Endothelial cell of umbilical vein (primary cell): ENCODE results near the gene TOP1. TPM values are rescaled to one million over a fixed set of nuclear protein-coding genes. Genes with fewer than 3 reads are reported as not detected.

Experiments
- BruUV-seq: library from RNA; stranded (reverse); fragments of 400-500 nt; replicated peaks from 2 replicates; lab custom pipeline; 2021; lab: Mats Ljungman, UMichigan
- CTCF ChIA-PET: fragments of 300-600, 350-600 bp; sonication (Branson Sonifier 250); formaldehyde crosslinking; loops from one replicate; lab custom pipeline; 2021; ENCODE audit warnings: antibody characterized with exemption, inconsistent platforms; lab: Charles Lee
- POLR2A ChIA-PET: fragments of 300-600, 350-600 bp; sonication (Branson Sonifier 250); formaldehyde crosslinking; loops from one replicate; lab custom pipeline; 2021; ENCODE audit warnings: antibody characterized with exemption, inconsistent platforms; lab: Charles Lee
- DNase-seq: peaks from one replicate; pipeline ENCODE4 v3.0.0-alpha.2; 2011; ENCODE audit warnings: low read depth, low spot score
- FAIRE-seq: peaks from 2 replicates; lab custom pipeline; 2011; peaks lifted over from hg19 to GRCh38; lab: Jason Lieb, UNC
- H2AFZ ChIP-seq: 2 replicates; pipeline ENCODE4 v1.6.0; 2012; ENCODE audit warnings: low read depth, low read length, control low read depth, inconsistent platforms
- H3K27ac ChIP-seq: 2 replicates; pipeline ENCODE4 v1.5.1; 2011; ENCODE audit warnings: low read depth, mild to moderate bottlenecking, control low read depth, low read length, moderate library complexity; ENCODE audit not compliant: insufficient read depth
- H3K27me3 ChIP-seq, 2 experiments: 2 replicates each; pipeline versions ENCODE4 v1.6.0 to v1.6.1; 2011; ENCODE audit warnings: low read length in 2 of 2, mixed read lengths in 1 of 2; ENCODE audit not compliant: control insufficient read depth in 2 of 2, insufficient read depth in 2 of 2
- H3K36me3 ChIP-seq, 2 experiments: 2 replicates in 1 of 2; 3 replicates in 1 of 2; pipeline ENCODE4 v1.5.1; 2011; ENCODE audit warnings: low read length in 2 of 2, mild to moderate bottlenecking in 1 of 2, moderate library complexity in 1 of 2; ENCODE audit not compliant: control insufficient read depth in 2 of 2, insufficient read depth in 2 of 2; ENCODE audit errors: extremely low read depth in 1 of 2
- H3K4me1 ChIP-seq: 3 replicates; pipeline ENCODE4 v1.5.1; 2011; ENCODE audit warnings: mild to moderate bottlenecking, low read length; ENCODE audit not compliant: control insufficient read depth, insufficient read depth; ENCODE audit errors: extremely low read depth
- H3K4me2 ChIP-seq: 2 replicates; pipeline ENCODE4 v1.6.1; 2011; ENCODE audit warnings: low read length, control low read depth, mixed read lengths; ENCODE audit not compliant: insufficient read depth
- H3K4me3 ChIP-seq, 3 experiments: fragments of 200-600 bp in 1 of 3; sonication (generic), shearing (Covaris generic) in 1 of 3; replicated peaks in 1 of 3; 2 replicates each; pipeline ENCODE4 v1.5.1; 2011 to 2016; ENCODE audit warnings: control low read depth in 3 of 3, low read length in 3 of 3, mild to moderate bottlenecking in 2 of 3, inconsistent platforms in 1 of 3, low read depth in 1 of 3, moderate library complexity in 1 of 3; ENCODE audit not compliant: insufficient read depth in 1 of 3
- H3K79me2 ChIP-seq: 2 replicates; pipeline ENCODE4 v1.6.0; 2012; ENCODE audit warnings: low read length, inconsistent platforms; ENCODE audit not compliant: control insufficient read depth, insufficient read depth
- H3K9ac ChIP-seq: replicated peaks from 2 replicates; pipeline ENCODE3; 2011; ENCODE audit warnings: low read length, control low read depth; ENCODE audit not compliant: insufficient read depth; ENCODE audit errors: extremely low read depth
- H3K9me1 ChIP-seq: replicated peaks from 3 replicates; pipeline ENCODE4 v1.6.0; 2011; ENCODE audit warnings: mild to moderate bottlenecking, low read length; ENCODE audit not compliant: control insufficient read depth, insufficient read depth; ENCODE audit errors: extremely low read depth
- H3K9me3 ChIP-seq: replicated peaks from 2 replicates; pipeline ENCODE4 v1.5.1; 2012; ENCODE audit warnings: low read length, inconsistent platforms; ENCODE audit not compliant: control insufficient read depth, insufficient read depth
- H4K20me1 ChIP-seq: replicated peaks from 2 replicates; pipeline ENCODE3; 2011; ENCODE audit warnings: mild to moderate bottlenecking, low read length; ENCODE audit not compliant: control insufficient read depth, insufficient read depth; ENCODE audit errors: extremely low read depth
- EZH2 ChIP-seq: IDR thresholded peaks from 2 replicates; pipeline ENCODE4 v1.6.1; 2012; ENCODE audit warnings: borderline replicate concordance, low read depth, mild to moderate bottlenecking, moderate library complexity, low read length, inconsistent platforms; ENCODE audit not compliant: severe bottlenecking
- FOS ChIP-seq: IDR thresholded peaks from 2 replicates; pipeline ENCODE4 v1.6.1; 2011; ENCODE audit warnings: mild to moderate bottlenecking, low read length, moderate library complexity, borderline replicate concordance; ENCODE audit not compliant: insufficient read depth
- GATA2 ChIP-seq: IDR thresholded peaks from 2 replicates; pipeline ENCODE4 v1.7.0; 2011; ENCODE audit warnings: low read depth, mild to moderate bottlenecking, moderate library complexity, mixed read lengths, low read length; ENCODE audit not compliant: insufficient read length, insufficient read depth
- JUN ChIP-seq: IDR thresholded peaks from 2 replicates; pipeline ENCODE4 v1.6.1; 2011; ENCODE audit warnings: borderline replicate concordance, low read depth; ENCODE audit not compliant: insufficient read length, insufficient read depth
- POLR2A ChIP-seq: IDR thresholded peaks from 2 replicates; pipeline ENCODE4 v1.6.1; 2012; ENCODE audit warnings: low read depth, mild to moderate bottlenecking, control low read depth, low read length
- dilution Hi-C: fragments of 300-500 bp; cut with MboI; formaldehyde crosslinking; loops from one replicate; pipeline ENCODE4 v1.15.0; 2019; ENCODE audit warnings: low sequenced_read_pairs; ENCODE audit not compliant: extremely low pct_ligation_motif_present
- intact Hi-C: fragments of 100-400 bp; cut with micrococcal nuclease; formaldehyde crosslinking; loops from one replicate; pipeline ENCODE4 v1.10.0; 2022
- polyA plus RNA-seq, 4 experiments: library from polyadenylated mRNA; depleted of rRNA in 3 of 4; stranded (reverse) in 3 of 4; unstranded in 1 of 4; fragments of >200 nt; gene quantifications; 2 replicates each; pipeline versions ENCODE4 v1.2.1 to v1.2.3, GENCODE V29; 2011 to 2012; ENCODE audit warnings: missing spikeins in 1 of 4
- total RNA-seq: library from RNA; stranded (reverse); gene quantifications from 2 replicates; pipeline ENCODE4 v1.2.3, GENCODE V29; 2021

TOP1 gene
- total and polyA plus RNA-seq, 2 donors (not counting 3 experiments of a cell fraction or from before 2014, with no cell fraction given) = 7.0 to 77.4 TPM

- Histone ChIP-seq H4K20me1 (no peaks in the 10 kb centered on the region), H3K4me3 (no peak overlapping the region), H3K9me1 (no peaks in the 10 kb centered on the region), H3K4me2 (peak overlapping the region; percentile 15), H3K36me3 (no peaks in the 10 kb centered on the region), H3K4me1 (peaks cover 16% of the 10 kb centered on the region), H2AFZ (peak overlapping the region; percentile 14), H3K79me2 (peaks cover 3% of the 10 kb centered on the region), H3K9me3 (no peaks in the 10 kb centered on the region), H3K9ac (no peak overlapping the region), H3K27me3 (no peaks in the 10 kb centered on the region), H3K27ac (peak overlapping the region; percentile 15)
- peak; percentile 74 for DNase-seq
- dilution Hi-C loops = no loop called here
- POLR2A ChIA-PET = interaction anchor here (0.9 to 2.1 kb wide), 11 partner anchors 11 to 103 kb away, joined by 3 to 12 read pairs (median 3); partner anchors contain the start of gene TOP1
- FAIRE-seq = peak; percentile 86
- intact Hi-C loops = loop anchor here (1.0 kb wide), 1 partner anchor 37 kb away; the partner anchor contains the start of gene TOP1
- CTCF ChIA-PET = interaction anchor here (0.6 to 7.6 kb wide), 40 partner anchors 8 to 1723 kb away, joined by 3 to 282 read pairs (median 9); partner anchors contain the start of gene TOP1
- peak; percentile 38 for TF ChIP-seq GATA2
- TF ChIP-seq FOS = peak; percentile 40
- no peak for TF ChIP-seq JUN
- no peak for TF ChIP-seq POLR2A
- no TSS peak for BruUV-seq
Measured at GRCh38 chr20:40991181-40991889, 37.3 kb upstream of the TOP1 start.

GRCh38 chr20:40992349-40993113, 36.1 kb upstream of the TOP1 start:
- H3K9me3 ChIP-seq = no peaks in the 10 kb centered on the region
- POLR2A ChIA-PET = interaction anchor here (1.3 to 2.1 kb wide), 2 partner anchors 9 to 39 kb away, joined by 3 to 12 read pairs; no protein-coding TSS in a partner anchor
- no peak for TF ChIP-seq EZH2
- no peak for TF ChIP-seq FOS
- no peak overlapping the region for H3K9ac ChIP-seq
- peaks cover 16% of the 10 kb centered on the region for H3K4me1 ChIP-seq
- H3K9me1 ChIP-seq = no peaks in the 10 kb centered on the region
- no TSS peak for BruUV-seq
- peaks cover 11% of the 10 kb centered on the region for H3K79me2 ChIP-seq
- H3K36me3 ChIP-seq = no peaks in the 10 kb centered on the region
- H4K20me1 ChIP-seq = no peaks in the 10 kb centered on the region
- no peak overlapping the region for H3K4me2 ChIP-seq
- no peak for FAIRE-seq
- H3K27ac ChIP-seq = no peak overlapping the region
- intact Hi-C loops (no loop called here), dilution Hi-C loops (no loop called here)
- CTCF ChIA-PET = interaction anchor here (0.9 to 7.6 kb wide), 20 partner anchors 9 to 1724 kb away, joined by 3 to 282 read pairs (median 18); partner anchors contain the start of gene TOP1
- H2AFZ ChIP-seq = no peak overlapping the region
- no peaks in the 10 kb centered on the region for H3K27me3 ChIP-seq
- no peak for DNase-seq
- no peak overlapping the region for H3K4me3 ChIP-seq
